Right forelimb (tissue), 1 donor: ENCODE data around the gene AHRR.
"Not testable (repeated sequence)": the region's sequence is repeated elsewhere in the genome, so short reads cannot be mapped to it uniquely, and the experiment has no call there.

ENCODE experiments used
- DNase-seq: peaks from one replicate; pipeline ENCODE4 v3.0.0-alpha.2; 2018

The AHRR gene

GRCh38 chr5:380701-381309, 59.3 kb downstream of the AHRR start:
- no peak for DNase-seq

GRCh38 chr5:383066-383465, 61.6 kb downstream of the AHRR start:
- DNase-seq = no peak

- DNase-seq = no peak
Measured at GRCh38 chr5:383621-384020, 62.1 kb downstream of the AHRR start.

GRCh38 chr5:384576-384975, 63.1 kb downstream of the AHRR start:
- DNase-seq = not testable (repeated sequence)

- no peak for DNase-seq
Measured at GRCh38 chr5:385321-385720, 63.8 kb downstream of the AHRR start.

GRCh38 chr5:386432-387341, 65.2 kb downstream of the AHRR start:
- DNase-seq = no peak

GRCh38 chr5:387491-388265, 66.2 kb downstream of the AHRR start:
- DNase-seq = no peak

GRCh38 chr5:388266-389196, 67.0 kb downstream of the AHRR start:
- no peak for DNase-seq

GRCh38 chr5:389197-389821, 67.8 kb downstream of the AHRR start:
- DNase-seq = no peak

- no peak for DNase-seq
Measured at GRCh38 chr5:389891-390622, 68.5 kb downstream of the AHRR start.

GRCh38 chr5:390623-391491, 69.3 kb downstream of the AHRR start:
- no peak for DNase-seq

GRCh38 chr5:392431-392988, 71.0 kb downstream of the AHRR start:
- DNase-seq = no peak

- no peak for DNase-seq
Measured at GRCh38 chr5:393846-394275, 72.3 kb downstream of the AHRR start.

GRCh38 chr5:394671-395155, 73.2 kb downstream of the AHRR start:
- no peak for DNase-seq

GRCh38 chr5:395156-395920, 73.8 kb downstream of the AHRR start:
- no peak for DNase-seq

GRCh38 chr5:395921-396530, 74.5 kb downstream of the AHRR start:
- no peak for DNase-seq

- no peak for DNase-seq
Measured at GRCh38 chr5:396531-396961, 75.0 kb downstream of the AHRR start.

- DNase-seq = not testable (repeated sequence)
Measured at GRCh38 chr5:398141-398474, 76.6 kb downstream of the AHRR start.
